B cell (primary cell): ENCODE measurements around the gene C19orf18. TPM values are rescaled to one million over a fixed set of nuclear protein-coding genes. Genes with fewer than 3 reads are reported as not detected.

Experiments
- ATAC-seq: fragments of 200-7000 bp; cut with Tn5 transposase; one replicate; pipeline ENCODE4 v1.10.0; 2021; ENCODE audit warnings: low read depth, mild to moderate bottlenecking, moderate number of reproducible peaks, moderate library complexity
- CTCF ChIA-PET: fragments of 350-600 bp; sonication (Branson Sonifier 250); formaldehyde crosslinking; loops from one replicate; lab custom pipeline; 2021; ENCODE audit warnings: antibody characterized with exemption, inconsistent platforms; lab: Charles Lee
- POLR2A ChIA-PET: fragments of 350-600 bp; sonication (Branson Sonifier 250); formaldehyde crosslinking; loops from one replicate; lab custom pipeline; 2021; ENCODE audit warnings: antibody characterized with exemption; lab: Charles Lee
- DNase-seq: peaks from one replicate; pipeline ENCODE4 v3.0.0; 2013
- H2AFZ ChIP-seq: 2 replicates; pipeline ENCODE4 v1.6.1; 2012; ENCODE audit warnings: mild to moderate bottlenecking, low read depth, low read length; ENCODE audit not compliant: insufficient read depth, poor library complexity, severe bottlenecking
- H3K27ac ChIP-seq, 2 donors: 1 replicate in 1 of 2; 2 replicates in 1 of 2; pipeline ENCODE4 v1.5.1; 2012 to 2013; ENCODE audit warnings: low read length in 2 of 2, mild to moderate bottlenecking in 2 of 2, moderate library complexity in 1 of 2
- H3K27me3 ChIP-seq, 4 experiments: fragments of 200-600 bp in 1 of 4; sonication (generic) in 1 of 4; replicated peaks in 1 of 4; 1 replicate in 2 of 4; 2 replicates in 2 of 4; pipeline versions ENCODE4 v1.6.1 to v1.7.0; 2013 to 2016; ENCODE audit warnings: low read length in 3 of 4, mild to moderate bottlenecking in 2 of 4, mixed read lengths in 1 of 4, moderate library complexity in 1 of 4; ENCODE audit not compliant: insufficient read depth in 4 of 4, control insufficient read depth in 3 of 4; ENCODE audit errors: control extremely low read depth in 1 of 4
- H3K36me3 ChIP-seq, 2 experiments: replicated peaks in 1 of 2; 1 replicate in 1 of 2; 2 replicates in 1 of 2; pipeline versions ENCODE4 v1.6.1 to v1.7.1; 2013; ENCODE audit warnings: low read length in 1 of 2; ENCODE audit not compliant: insufficient read depth in 2 of 2, control insufficient read depth in 1 of 2; ENCODE audit errors: control extremely low read depth in 1 of 2, extremely low read depth in 1 of 2
- H3K4me1 ChIP-seq, 2 donors: fragments of 200-600 bp in 1 of 2; sonication (generic) in 1 of 2; 1 replicate in 1 of 2; 2 replicates in 1 of 2; pipeline versions ENCODE4 v1.5.1 to v1.6.1; 2013 to 2017; ENCODE audit warnings: low read length in 2 of 2; ENCODE audit not compliant: control insufficient read depth in 2 of 2, insufficient read depth in 2 of 2
- H3K4me2 ChIP-seq: replicated peaks from 2 replicates; pipeline ENCODE3; 2012; ENCODE audit warnings: mild to moderate bottlenecking, low read depth, low read length; ENCODE audit not compliant: poor library complexity, severe bottlenecking
- H3K4me3 ChIP-seq, 5 experiments: fragments of 200-600 bp in 1 of 5; sonication (generic) in 1 of 5; 1 replicate in 3 of 5; 2 replicates in 2 of 5; pipeline versions ENCODE4 v1.5.1 to v1.7.0; 2011 to 2016; ENCODE audit warnings: low read length in 4 of 5, mild to moderate bottlenecking in 4 of 5, low read depth in 2 of 5, control low read depth in 1 of 5, moderate library complexity in 1 of 5; ENCODE audit not compliant: insufficient read depth in 1 of 5; ENCODE audit errors: control extremely low read depth in 1 of 5, extremely low read depth in 1 of 5
- H3K79me2 ChIP-seq: fragments of 200-600 bp; sonication (generic); one replicate; pipeline ENCODE4 v1.6.0; 2016; ENCODE audit warnings: low read length; ENCODE audit not compliant: control insufficient read depth, insufficient read depth
- H3K9ac ChIP-seq: fragments of 200-600 bp; sonication (generic); 2 replicates; pipeline ENCODE4 v1.6.1; 2017; ENCODE audit warnings: mild to moderate bottlenecking, low read length, moderate library complexity
- H3K9me3 ChIP-seq, 3 donors: one replicate each; pipeline versions ENCODE4 v1.6.1 to v1.7.1; 2013; ENCODE audit warnings: low read length in 2 of 3; ENCODE audit not compliant: control insufficient read depth in 2 of 3, insufficient read depth in 1 of 3; ENCODE audit errors: control extremely low read depth in 1 of 3
- H4K20me1 ChIP-seq: 2 replicates; pipeline ENCODE4 v1.6.0; 2012; ENCODE audit warnings: mild to moderate bottlenecking, low read length; ENCODE audit not compliant: insufficient read depth, control insufficient read depth, poor library complexity, severe bottlenecking
- H3K27ac Mint-ChIP-seq: one replicate; pipeline ENCODE4 v1.8.0; 2021; ENCODE audit warnings: mixed read lengths
- H3K27me3 Mint-ChIP-seq: one replicate; pipeline ENCODE4 v1.8.0; 2021; ENCODE audit warnings: mixed read lengths
- H3K4me1 Mint-ChIP-seq: one replicate; pipeline ENCODE4 v1.8.0; 2021; ENCODE audit warnings: mixed read lengths
- H3K4me3 Mint-ChIP-seq: one replicate; pipeline ENCODE4 v1.8.0; 2021; ENCODE audit warnings: mixed read lengths
- H3K9me3 Mint-ChIP-seq: one replicate; pipeline ENCODE4 v1.8.0; 2022; ENCODE audit warnings: mixed read lengths; ENCODE audit not compliant: insufficient read depth
- CTCF ChIP-seq: fragments of 200-600 bp; IDR thresholded peaks from one replicate; pipeline ENCODE4 v1.8.0; 2022; ENCODE audit warnings: antibody characterized with exemption, mild to moderate bottlenecking
- EZH2 ChIP-seq: IDR thresholded peaks from 2 replicates; pipeline ENCODE4 v1.6.1; 2012; ENCODE audit warnings: borderline replicate concordance, low read depth, mild to moderate bottlenecking, moderate library complexity, low read length; ENCODE audit not compliant: insufficient read depth, poor library complexity, severe bottlenecking
- WGBS: methylation state at CpG from one replicate; pipeline ENCODE4 v1.1.5; 2013; ENCODE audit warnings: missing lambda C conversion rate; ENCODE audit not compliant: insufficient coverage; 5-methylcytosine and 5-hydroxymethylcytosine counted together
- intact Hi-C: fragments of 100-400 bp; cut with micrococcal nuclease; formaldehyde crosslinking; loops from one replicate; pipeline ENCODE4 v1.10.0; 2022
- polyA plus RNA-seq: library from polyadenylated mRNA; depleted of rRNA; stranded (reverse); fragments of >200 nt; gene quantifications from 2 replicates; pipeline ENCODE4 v1.2.3, GENCODE V29; 2012
- total RNA-seq, 2 donors: library from RNA; stranded (reverse); fragments of 120-200 nt in 1 of 2; gene quantifications; 1 replicate in 1 of 2; 2 replicates in 1 of 2; pipeline versions ENCODE4 v1.2.3 to v1.2.4, GENCODE V29; 2013 to 2022

C19orf18 gene
- total and polyA plus RNA-seq, 2 donors (not counting 1 experiment from before 2014, with no cell fraction given): 1.7 TPM; not detected in 1

- Histone ChIP-seq H3K9me3 (peaks cover 31 to 95% (median 58%) of the 10 kb centered on the region in 3 donors), H3K36me3 (peaks cover 10 to 49% of the 10 kb centered on the region in 2 experiments), H3K4me1 (no peaks in the 10 kb centered on the region), H3K4me2 (no peak overlapping the region), H3K27ac (no peak overlapping the region), H3K27me3 (no peaks in the 10 kb centered on the region), H3K79me2 (no peaks in the 10 kb centered on the region), H3K9ac (no peak overlapping the region), H3K4me3 (peak overlapping the region in 1 of 5 experiments; percentile 2), H2AFZ (no peak overlapping the region), H4K20me1 (no peaks in the 10 kb centered on the region)
- 100% methylated on average over 1 of the region's 3 CpGs for WGBS
- Mint-ChIP-seq H3K27me3 (no peaks in the 10 kb centered on the region), H3K4me3 (no peak overlapping the region), H3K9me3 (peaks cover 34% of the 10 kb centered on the region), H3K27ac (no peak overlapping the region), H3K4me1 (no peaks in the 10 kb centered on the region)
- intact Hi-C loops: no loop called here
- ChIA-PET POLR2A (no interaction called here), CTCF (no interaction called here)
- no peak for ATAC-seq
- no peak for DNase-seq
- TF ChIP-seq CTCF (no peak), EZH2 (no peak)
Observed at GRCh38 chr19:57978586-57979289, 4.4 kb upstream of the C19orf18 start.

- intact Hi-C loops: no loop called here
- no peak overlapping the region for H2AFZ ChIP-seq
- H3K9me3 ChIP-seq: peaks cover 4 to 85% (median 44%) of the 10 kb centered on the region in 3 donors
- CTCF ChIA-PET: interaction anchor here (1.2 kb wide), 1 partner anchor 13 kb away, joined by 3 read pairs; no protein-coding TSS in a partner anchor
- H3K4me2 ChIP-seq: no peak overlapping the region
- 100% methylated on average over 2 of the region's 8 CpGs for WGBS
- no peak for DNase-seq
- H3K9ac ChIP-seq: no peak overlapping the region
- POLR2A ChIA-PET: interaction anchor here (0.6 kb wide), 1 partner anchor 399 kb away, joined by 4 read pairs; no protein-coding TSS in a partner anchor
- ATAC-seq: no peak
- no peaks in the 10 kb centered on the region for H4K20me1 ChIP-seq
- H3K36me3 ChIP-seq: no peaks in the 10 kb centered on the region
- H3K4me3 Mint-ChIP-seq: no peak overlapping the region
- no peaks in the 10 kb centered on the region for H3K4me1 ChIP-seq
- no peaks in the 10 kb centered on the region for H3K4me1 Mint-ChIP-seq
- H3K27me3 ChIP-seq: no peaks in the 10 kb centered on the region
- no peaks in the 10 kb centered on the region for H3K27me3 Mint-ChIP-seq
- H3K27ac ChIP-seq: no peak overlapping the region
- TF ChIP-seq EZH2 (no peak), CTCF (no peak)
- no peak overlapping the region for H3K4me3 ChIP-seq
- no peaks in the 10 kb centered on the region for H3K9me3 Mint-ChIP-seq
- no peaks in the 10 kb centered on the region for H3K79me2 ChIP-seq
- no peak overlapping the region for H3K27ac Mint-ChIP-seq
Observed at GRCh38 chr19:57964761-57965160, 9.6 kb downstream of the C19orf18 start.
